PC-9 (cell line): Measurements from ENCODE around the gene ADGRD2. TPM values are rescaled to one million over a fixed set of nuclear protein-coding genes. Genes with fewer than 3 reads are reported as not detected.

Experiments used
- BruUV-seq: library from RNA; stranded (reverse); fragments of 400-500 nt; replicated peaks from 2 replicates; lab custom pipeline; 2021; lab: Mats Ljungman, UMichigan
- CTCF ChIA-PET: fragments of 300-600 bp; sonication (Branson Sonifier 250); formaldehyde crosslinking; loops from one replicate; lab custom pipeline; 2022; ENCODE audit warnings: antibody characterized with exemption; lab: Charles Lee
- POLR2A ChIA-PET: fragments of 300-600 bp; sonication (Branson Sonifier 250); formaldehyde crosslinking; loops from one replicate; lab custom pipeline; 2022; ENCODE audit warnings: antibody characterized with exemption; ENCODE audit not compliant: unreplicated experiment; lab: Charles Lee
- DNase-seq, 2 experiments: peaks; one replicate each; pipeline versions ENCODE4 v3.0.0 to v3.0.0-alpha.2; 2015 to 2022; ENCODE audit warnings: mixed read lengths in 1 of 2
- H2AFZ ChIP-seq: fragments of 200-600 bp; sonication (generic); 2 replicates; pipeline ENCODE4 v1.8.1; 2017; ENCODE audit warnings: antibody characterized with exemption
- H3F3A ChIP-seq: fragments of 200-600 bp; sonication (generic); 2 replicates; pipeline ENCODE4 v1.8.1; 2017; ENCODE audit warnings: antibody characterized with exemption, mild to moderate bottlenecking, low read depth; ENCODE audit not compliant: insufficient read depth
- H3K27ac ChIP-seq: fragments of 200-600 bp; sonication (generic); 2 replicates; pipeline ENCODE4 v1.6.1; 2016; ENCODE audit warnings: mixed run types
- H3K27me3 ChIP-seq: fragments of 200-600 bp; sonication (generic); 2 replicates; pipeline ENCODE4 v1.6.1; 2016; ENCODE audit warnings: low read depth, mixed run types; ENCODE audit not compliant: insufficient read depth
- H3K36me3 ChIP-seq: fragments of 200-600 bp; sonication (generic); 2 replicates; pipeline ENCODE4 v1.6.1; 2016; ENCODE audit warnings: low read depth, mixed run types
- H3K4me1 ChIP-seq: fragments of 200-600 bp; sonication (generic); replicated peaks from 2 replicates; pipeline ENCODE4 v1.6.1; 2016; ENCODE audit warnings: mixed run types; ENCODE audit not compliant: insufficient read depth
- H3K4me2 ChIP-seq: fragments of 200-600 bp; sonication (generic); 2 replicates; pipeline ENCODE4 v1.6.1; 2017; ENCODE audit warnings: mixed run types
- H3K4me3 ChIP-seq: fragments of 200-600 bp; sonication (generic); 2 replicates; pipeline ENCODE4 v1.6.1; 2016; ENCODE audit warnings: mixed run types
- H3K79me2 ChIP-seq: fragments of 200-600 bp; sonication (generic); 2 replicates; pipeline ENCODE4 v1.6.1; 2017; ENCODE audit warnings: low read depth, mixed run types
- H3K9me2 ChIP-seq: fragments of 200-600 bp; sonication (generic); 2 replicates; pipeline ENCODE4 v1.8.1; 2017; ENCODE audit warnings: mild to moderate bottlenecking; ENCODE audit not compliant: insufficient read depth
- H3K9me3 ChIP-seq: fragments of 200-600 bp; sonication (generic); 2 replicates; pipeline ENCODE4 v1.8.1; 2016; ENCODE audit warnings: low read depth; ENCODE audit not compliant: insufficient read depth
- H4K20me1 ChIP-seq: fragments of 200-600 bp; sonication (generic); 2 replicates; pipeline ENCODE4 v1.8.1; 2017; ENCODE audit not compliant: insufficient read depth
- EZH2 ChIP-seq: fragments of 200-600 bp; sonication (generic); IDR thresholded peaks from 2 replicates; pipeline ENCODE4 v1.8.0; 2017; ENCODE audit warnings: antibody characterized with exemption, low read depth
- intact Hi-C: fragments of 100-400 bp; cut with micrococcal nuclease; formaldehyde crosslinking; loops from one replicate; pipeline ENCODE4 v1.10.0; 2022; ENCODE audit not compliant: unreplicated experiment
- total RNA-seq: library from RNA; stranded (reverse); gene quantifications from 2 replicates; pipeline ENCODE4 v1.2.3, GENCODE V29; 2021
- TF ChIP-seq, protein P1 (sequence below): fragments of 200-600 bp; sonication (generic); conservative IDR thresholded peaks from 2 replicates; pipeline ENCODE4 v1.6.1; 2017; ENCODE audit warnings: mixed run types, antibody characterized with exemption, mild to moderate bottlenecking, moderate library complexity

Gene ADGRD2
- total RNA-seq, 1 experiment from 2014 or later = not detected

GRCh38 chr9:124428751-124429529, 21.3 kb upstream of the ADGRD2 start:
- ChIA-PET CTCF (no interaction called here), POLR2A (no interaction called here)
- Histone ChIP-seq H3K36me3 (no peaks in the 10 kb centered on the region), H3K4me1 (no peaks in the 10 kb centered on the region), H3K27ac (no peak overlapping the region), H3K4me2 (no peak overlapping the region), H3K27me3 (no peaks in the 10 kb centered on the region), H4K20me1 (no peaks in the 10 kb centered on the region), H3K9me3 (no peaks in the 10 kb centered on the region), H2AFZ (no peak overlapping the region), H3K4me3 (no peak overlapping the region), H3K79me2 (no peaks in the 10 kb centered on the region), H3F3A (no peaks in the 10 kb centered on the region), H3K9me2 (no peaks in the 10 kb centered on the region)
- no peak for TF ChIP-seq EZH2
- TF ChIP-seq, protein P1, sequence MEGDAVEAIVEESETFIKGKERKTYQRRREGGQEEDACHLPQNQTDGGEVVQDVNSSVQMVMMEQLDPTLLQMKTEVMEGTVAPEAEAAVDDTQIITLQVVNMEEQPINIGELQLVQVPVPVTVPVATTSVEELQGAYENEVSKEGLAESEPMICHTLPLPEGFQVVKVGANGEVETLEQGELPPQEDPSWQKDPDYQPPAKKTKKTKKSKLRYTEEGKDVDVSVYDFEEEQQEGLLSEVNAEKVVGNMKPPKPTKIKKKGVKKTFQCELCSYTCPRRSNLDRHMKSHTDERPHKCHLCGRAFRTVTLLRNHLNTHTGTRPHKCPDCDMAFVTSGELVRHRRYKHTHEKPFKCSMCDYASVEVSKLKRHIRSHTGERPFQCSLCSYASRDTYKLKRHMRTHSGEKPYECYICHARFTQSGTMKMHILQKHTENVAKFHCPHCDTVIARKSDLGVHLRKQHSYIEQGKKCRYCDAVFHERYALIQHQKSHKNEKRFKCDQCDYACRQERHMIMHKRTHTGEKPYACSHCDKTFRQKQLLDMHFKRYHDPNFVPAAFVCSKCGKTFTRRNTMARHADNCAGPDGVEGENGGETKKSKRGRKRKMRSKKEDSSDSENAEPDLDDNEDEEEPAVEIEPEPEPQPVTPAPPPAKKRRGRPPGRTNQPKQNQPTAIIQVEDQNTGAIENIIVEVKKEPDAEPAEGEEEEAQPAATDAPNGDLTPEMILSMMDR = no peak
- intact Hi-C loops = no loop called here
- BruUV-seq = no TSS peak
- no peak for DNase-seq

- POLR2A ChIA-PET = no interaction called here
- H3K27me3 ChIP-seq = no peaks in the 10 kb centered on the region
- H3K36me3 ChIP-seq = no peaks in the 10 kb centered on the region
- DNase-seq = no peak
- H3K4me1 ChIP-seq = no peaks in the 10 kb centered on the region
- no peak overlapping the region for H3K27ac ChIP-seq
- no peak for TF ChIP-seq EZH2
- TF ChIP-seq, protein P1 = no peak
- no peaks in the 10 kb centered on the region for H3K9me3 ChIP-seq
- no peak overlapping the region for H3K4me3 ChIP-seq
- intact Hi-C loops = no loop called here
- H4K20me1 ChIP-seq = no peaks in the 10 kb centered on the region
- no peaks in the 10 kb centered on the region for H3K9me2 ChIP-seq
- no peak overlapping the region for H2AFZ ChIP-seq
- no peak overlapping the region for H3K4me2 ChIP-seq
- no peaks in the 10 kb centered on the region for H3F3A ChIP-seq
- CTCF ChIA-PET = no interaction called here
- H3K79me2 ChIP-seq = no peaks in the 10 kb centered on the region
- no TSS peak for BruUV-seq
These were observed 20.8 kb upstream of the ADGRD2 start for GRCh38 chr9:124429530-124429867.

- H3K27me3 ChIP-seq = no peaks in the 10 kb centered on the region
- TF ChIP-seq EZH2 = no peak
- TF ChIP-seq, protein P1 = no peak
- intact Hi-C loops = no loop called here
- H3K4me3 ChIP-seq = no peak overlapping the region
- no peaks in the 10 kb centered on the region for H3K36me3 ChIP-seq
- H3F3A ChIP-seq = no peaks in the 10 kb centered on the region
- no peaks in the 10 kb centered on the region for H3K79me2 ChIP-seq
- H3K9me2 ChIP-seq = no peaks in the 10 kb centered on the region
- H3K27ac ChIP-seq = no peak overlapping the region
- H4K20me1 ChIP-seq = no peaks in the 10 kb centered on the region
- no peaks in the 10 kb centered on the region for H3K4me1 ChIP-seq
- no TSS peak for BruUV-seq
- no peak for DNase-seq
- no peaks in the 10 kb centered on the region for H3K9me3 ChIP-seq
- ChIA-PET CTCF (no interaction called here), POLR2A (interaction anchor here (0.7 kb wide), 1 partner anchor 374 kb away, joined by 37 read pairs; no protein-coding TSS in a partner anchor)
- no peak overlapping the region for H2AFZ ChIP-seq
- H3K4me2 ChIP-seq = no peak overlapping the region
These were observed 13.9 kb upstream of the ADGRD2 start for GRCh38 chr9:124436320-124436719.
